HG02571 (cell line): Measurements from ENCODE around the gene FYN.

ENCODE experiments used
- ATAC-seq: cut with Tn5 transposase; IDR thresholded peaks from one replicate; pipeline ENCODE4 v1.9.1; 2021; ENCODE audit warnings: mild to moderate bottlenecking, moderate library complexity; ENCODE audit not compliant: unreplicated experiment

The FYN gene

DNA sequence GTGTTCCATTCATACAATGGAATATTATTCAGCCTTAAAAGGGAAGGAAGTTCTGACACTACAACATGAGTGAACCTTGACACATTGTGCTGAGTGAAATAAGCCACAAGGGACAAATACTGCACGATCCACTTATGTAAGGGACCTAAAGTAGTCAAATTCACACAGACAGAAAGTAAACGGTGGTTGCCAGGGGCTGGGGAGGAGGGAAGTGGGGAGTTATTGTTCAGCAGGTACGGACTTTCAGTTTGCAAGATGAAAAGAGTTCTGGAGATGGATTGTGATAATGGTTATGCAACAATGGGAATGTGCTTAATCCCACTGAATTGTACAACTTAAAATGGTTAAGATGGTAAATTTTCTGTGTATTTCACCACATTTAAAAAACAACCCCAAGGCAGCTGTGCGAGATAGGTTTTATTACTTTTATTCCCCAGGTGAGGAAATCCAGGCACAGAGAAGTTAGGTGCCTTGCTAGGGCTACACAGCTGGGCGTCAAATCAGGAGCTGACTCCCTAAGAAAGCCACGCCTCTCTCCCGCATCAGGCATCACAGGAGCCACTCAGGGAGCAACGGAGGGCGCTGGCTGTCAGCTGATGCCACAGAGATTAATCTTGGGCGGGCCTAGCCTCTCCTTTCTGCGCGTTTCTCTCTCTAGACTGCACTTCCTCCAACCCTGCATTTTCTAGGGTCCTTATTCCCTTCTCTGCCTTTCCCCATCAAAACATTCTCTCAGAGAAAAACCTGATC, 258.2 kb downstream of the FYN start:
- no peak for ATAC-seq

- no peak for ATAC-seq
Measured at GRCh38 chr6:111612379-111612778, 260.9 kb downstream of the FYN start.

DNA sequence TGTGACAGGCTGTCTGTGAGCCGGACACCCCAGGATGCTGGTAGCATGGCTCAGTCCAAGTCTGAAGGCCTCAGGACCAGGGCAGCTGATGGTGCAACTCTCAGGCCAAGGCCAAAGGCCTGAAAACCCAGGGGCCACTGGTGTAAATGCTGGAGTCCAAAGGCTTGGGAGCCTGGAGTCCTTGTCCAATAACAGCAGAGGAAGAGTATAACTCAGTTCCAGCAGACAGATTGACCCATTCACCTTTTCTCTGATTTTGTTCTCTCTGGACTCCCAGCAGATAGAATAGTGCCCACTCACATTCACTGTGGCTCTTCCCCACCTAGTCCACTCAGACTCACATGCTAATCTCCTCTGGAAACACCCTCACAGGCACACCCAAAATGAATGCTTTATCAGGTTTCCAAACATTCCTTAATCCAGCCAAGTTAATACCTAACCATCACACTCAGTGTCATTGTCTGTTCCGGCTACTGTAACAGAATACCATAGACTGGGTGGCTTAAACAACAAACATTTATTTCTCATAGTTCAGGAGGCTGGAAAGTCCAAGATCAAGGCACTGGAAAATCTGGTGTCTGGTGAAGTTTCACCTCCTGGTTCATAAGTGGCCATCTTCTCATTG, 262.6 kb downstream of the FYN start:
- ATAC-seq, result no peak
